HL-60/S4 (cell line): ENCODE measurements around the gene OVCA2.

Experiments used
- in situ Hi-C: fragments of 300-500 bp; cut with MboI; formaldehyde crosslinking; loops from 2 replicates; pipeline ENCODE4 v1.14.3; 2022; ENCODE audit warnings: low sequenced_read_pairs

The OVCA2 gene

DNA sequence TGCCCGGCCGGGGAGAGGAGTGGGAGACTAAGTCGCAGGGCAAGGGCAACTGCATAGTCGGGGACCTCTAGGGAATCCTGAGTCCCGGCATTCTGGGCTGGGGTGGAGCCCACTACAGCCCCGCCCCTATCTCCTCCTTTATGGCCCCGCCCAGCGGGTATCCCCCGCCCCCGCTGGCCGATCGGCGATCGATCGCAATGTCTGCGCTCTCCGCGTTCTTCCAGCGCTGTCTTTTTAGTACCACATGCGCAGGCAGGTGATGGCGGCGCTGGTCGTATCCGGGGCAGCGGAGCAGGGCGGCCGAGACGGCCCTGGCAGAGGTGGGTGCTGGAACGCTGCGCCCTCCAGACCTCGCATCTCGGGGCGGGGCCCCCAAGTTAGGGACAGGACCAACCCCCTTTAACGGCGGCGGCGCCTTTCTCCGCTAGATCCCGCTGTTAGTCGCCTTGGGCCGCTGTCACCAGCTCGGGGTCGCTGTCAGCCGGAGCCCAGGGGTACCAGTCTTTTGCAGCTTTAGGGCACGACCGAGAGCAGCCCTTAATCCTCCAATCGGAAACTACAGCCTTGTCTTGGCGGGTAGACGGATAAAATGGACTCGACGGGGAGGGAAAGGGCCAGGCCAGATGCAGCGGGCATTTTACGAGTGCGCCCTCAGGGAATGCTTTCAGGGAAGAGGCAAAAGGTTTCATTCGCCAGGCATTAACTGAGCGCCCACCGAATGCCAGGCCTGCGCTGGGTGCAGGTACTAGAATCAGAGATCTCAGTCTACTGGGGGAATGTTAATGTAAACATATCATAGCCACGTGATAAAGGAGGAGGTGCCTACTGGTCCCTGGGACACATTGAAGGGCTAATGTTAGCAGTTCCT lies 11.7 kb upstream of the OVCA2 start, which contains the start of gene DPH1:
Gene DPH1 (plus strand): TSS at position 243 of the 868 bp plus-strand sequence. CDS start 17 bp downstream, at position 260.
- in situ Hi-C loops = loop anchor here (10.0 to 25.0 kb wide), 2 partner anchors 145 to 318 kb away; partner anchors contain the start of genes TLCD2 and WDR81

DNA sequence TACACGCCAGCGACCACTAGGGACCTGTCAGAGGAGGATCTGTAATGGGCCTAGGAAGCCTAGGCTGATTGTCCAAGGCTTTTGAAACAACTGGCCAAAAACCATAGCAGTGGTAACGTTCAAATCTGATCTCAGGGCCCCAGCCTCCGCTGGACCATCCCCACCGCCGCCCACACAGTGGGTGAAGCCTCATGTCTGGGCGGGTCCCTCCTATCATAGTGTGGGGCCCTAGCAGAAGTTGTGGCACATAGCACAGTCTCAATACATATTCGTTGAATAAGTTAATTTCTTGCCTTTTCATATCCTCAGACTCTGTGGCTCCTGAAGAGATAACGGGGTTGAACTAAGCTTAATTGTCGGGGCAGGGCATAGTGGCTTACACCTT lies 11.1 kb upstream of the OVCA2 start:
- in situ Hi-C loops = loop anchor here (10.0 to 25.0 kb wide), 2 partner anchors 146 to 318 kb away; partner anchors contain the start of genes TLCD2 and WDR81

DNA sequence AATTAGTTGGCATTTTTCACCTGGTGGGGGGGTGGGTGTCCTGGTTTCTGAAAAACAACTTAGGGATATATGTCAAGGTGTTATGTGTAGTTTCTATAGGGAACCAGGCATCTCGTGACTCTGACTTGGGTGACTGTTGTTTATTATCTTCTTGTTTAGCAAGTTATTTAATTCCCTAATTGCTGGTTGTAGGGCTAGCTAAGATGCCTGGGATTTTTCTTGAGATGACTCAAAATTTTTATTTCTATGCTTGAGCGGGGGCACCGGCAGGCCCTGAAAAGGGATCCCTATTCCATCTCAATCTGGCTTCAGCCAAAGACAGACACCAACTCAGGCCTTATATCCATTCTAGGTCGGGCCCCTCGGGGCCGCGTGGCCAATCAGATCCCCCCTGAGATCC lies 8.7 kb upstream of the OVCA2 start:
- in situ Hi-C loops = loop anchor here (10.0 to 25.0 kb wide), 2 partner anchors 148 to 321 kb away; partner anchors contain the start of genes TLCD2 and WDR81

DNA sequence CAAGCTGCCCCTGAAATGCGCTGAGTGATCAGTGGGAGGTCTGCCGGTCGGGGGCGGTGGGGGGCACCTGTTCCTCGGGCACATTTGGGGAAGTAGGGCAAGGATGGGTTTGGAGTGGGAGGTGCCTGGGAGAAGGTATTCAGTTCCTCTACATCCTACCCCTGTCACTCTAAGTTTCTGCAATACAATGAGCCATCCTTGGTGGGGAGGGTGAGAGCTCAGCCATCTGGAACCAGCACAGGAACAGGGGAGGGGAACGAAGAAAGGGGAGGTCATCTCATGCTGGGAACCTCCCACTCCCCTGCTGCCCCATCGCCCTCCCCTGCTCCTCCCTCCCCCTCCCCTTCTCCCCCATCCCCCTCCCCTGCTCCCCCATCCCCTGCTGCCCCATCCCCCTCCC lies 7.7 kb upstream of the OVCA2 start:
- in situ Hi-C loops = loop anchor here (10.0 to 25.0 kb wide), 2 partner anchors 149 to 322 kb away; partner anchors contain the start of genes TLCD2 and WDR81

DNA sequence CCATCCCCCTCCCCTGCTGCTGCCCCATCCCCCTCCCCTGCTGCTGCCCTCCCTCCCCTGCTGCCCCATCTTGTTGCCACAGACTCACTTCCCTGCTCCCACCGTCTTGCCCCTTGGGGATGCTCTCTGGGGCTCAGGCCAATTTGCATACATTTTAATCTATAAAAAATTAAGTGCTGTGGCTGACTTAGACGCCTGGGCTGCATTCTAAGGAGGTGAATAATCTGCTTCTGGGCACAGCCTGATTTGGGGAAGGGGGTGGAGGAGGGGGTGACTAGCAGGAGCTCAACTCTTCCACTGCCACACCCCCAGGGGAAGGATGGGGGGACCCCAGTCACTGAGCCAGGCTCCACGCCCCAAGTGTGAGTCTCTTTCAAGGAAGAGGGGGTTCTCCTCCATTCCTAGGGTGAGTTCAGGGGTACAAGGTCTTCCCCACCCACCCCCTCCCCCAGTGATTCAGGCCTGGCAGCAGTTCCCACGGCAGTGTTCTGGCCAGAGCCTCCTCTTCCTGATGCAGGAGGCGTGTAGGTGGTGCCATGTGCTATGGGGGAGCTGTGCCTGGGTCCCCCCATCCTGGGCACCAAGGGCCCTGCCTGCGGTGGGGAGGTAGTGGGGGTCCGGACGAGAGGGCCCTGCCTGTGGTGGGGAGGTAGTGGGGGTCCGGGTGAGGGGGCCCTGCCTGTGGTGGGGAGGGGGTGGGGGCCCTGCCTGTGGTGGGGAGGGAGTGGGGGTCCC lies 6.8 kb upstream of the OVCA2 start:
- in situ Hi-C loops = loop anchor here (10.0 to 25.0 kb wide), 2 partner anchors 150 to 323 kb away; partner anchors contain the start of genes TLCD2 and WDR81

DNA sequence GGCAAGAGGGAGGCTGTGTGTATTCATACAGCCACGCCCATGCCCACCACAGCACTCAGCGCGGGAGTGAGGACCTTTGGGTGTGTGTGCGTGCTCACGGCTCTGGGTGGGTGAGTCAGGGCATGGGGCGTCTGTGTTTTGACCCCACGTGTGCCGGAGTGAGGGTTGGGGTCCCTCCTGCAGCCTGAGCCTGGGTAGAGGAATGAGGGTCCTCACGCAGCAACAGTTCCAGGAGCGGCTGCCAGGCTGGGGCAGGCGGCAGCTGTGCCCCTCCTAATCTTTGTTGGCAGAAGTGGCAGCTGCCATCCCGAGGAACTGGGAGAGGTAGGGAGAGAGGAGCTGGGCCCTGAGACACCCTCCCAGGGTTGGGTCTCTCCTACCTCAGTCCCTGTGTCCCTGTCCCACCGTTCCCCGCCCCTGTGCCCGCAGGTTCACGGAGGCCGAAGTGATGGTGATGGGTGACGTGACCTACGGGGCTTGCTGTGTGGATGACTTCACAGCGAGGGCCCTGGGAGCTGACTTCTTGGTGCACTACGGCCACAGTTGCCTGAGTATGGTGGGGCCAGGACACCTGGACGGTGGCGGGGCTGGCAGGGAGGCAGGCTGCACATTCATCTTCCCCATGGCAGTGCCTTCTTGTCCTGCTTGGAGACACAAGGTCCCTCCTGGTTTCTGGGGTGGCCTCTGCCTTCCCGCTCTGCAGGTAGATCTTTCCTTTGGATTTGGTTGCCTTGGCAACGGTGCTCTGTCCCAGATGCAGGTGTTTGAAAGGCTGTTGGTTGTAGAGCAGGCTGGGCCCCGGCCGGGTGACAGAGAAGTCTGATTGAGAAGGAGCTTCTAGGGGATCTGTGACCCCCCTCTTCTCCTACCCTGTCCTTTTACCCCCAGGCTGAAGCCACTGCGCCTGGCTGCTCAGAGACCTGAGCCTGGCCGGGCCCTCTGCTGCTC lies 6.0 kb upstream of the OVCA2 start:
- in situ Hi-C loops = loop anchor here (10.0 to 25.0 kb wide), 2 partner anchors 151 to 324 kb away; partner anchors contain the start of genes TLCD2 and WDR81

DNA sequence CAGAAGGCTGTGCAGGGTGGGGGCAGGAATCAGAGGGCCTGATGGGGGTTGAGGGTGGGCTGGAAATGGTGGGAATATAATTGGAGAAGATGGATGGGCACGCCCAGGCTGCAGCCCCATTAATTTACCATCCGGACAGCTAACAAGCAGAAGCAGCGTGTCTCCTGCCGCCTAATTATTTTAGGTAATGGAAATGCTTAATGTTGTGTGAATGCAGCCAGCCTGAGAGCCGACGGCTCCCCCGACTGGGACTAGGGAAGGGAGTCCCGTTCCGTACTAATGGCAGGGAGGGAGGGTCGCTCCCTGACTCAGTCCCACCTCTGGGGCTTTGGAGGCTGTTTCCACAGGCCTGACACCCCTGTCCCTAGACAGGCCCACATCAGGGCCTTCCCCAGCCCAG lies 4.7 kb upstream of the OVCA2 start:
- in situ Hi-C loops = loop anchor here (10.0 to 25.0 kb wide), 2 partner anchors 152 to 325 kb away; partner anchors contain the start of genes TLCD2 and WDR81

DNA sequence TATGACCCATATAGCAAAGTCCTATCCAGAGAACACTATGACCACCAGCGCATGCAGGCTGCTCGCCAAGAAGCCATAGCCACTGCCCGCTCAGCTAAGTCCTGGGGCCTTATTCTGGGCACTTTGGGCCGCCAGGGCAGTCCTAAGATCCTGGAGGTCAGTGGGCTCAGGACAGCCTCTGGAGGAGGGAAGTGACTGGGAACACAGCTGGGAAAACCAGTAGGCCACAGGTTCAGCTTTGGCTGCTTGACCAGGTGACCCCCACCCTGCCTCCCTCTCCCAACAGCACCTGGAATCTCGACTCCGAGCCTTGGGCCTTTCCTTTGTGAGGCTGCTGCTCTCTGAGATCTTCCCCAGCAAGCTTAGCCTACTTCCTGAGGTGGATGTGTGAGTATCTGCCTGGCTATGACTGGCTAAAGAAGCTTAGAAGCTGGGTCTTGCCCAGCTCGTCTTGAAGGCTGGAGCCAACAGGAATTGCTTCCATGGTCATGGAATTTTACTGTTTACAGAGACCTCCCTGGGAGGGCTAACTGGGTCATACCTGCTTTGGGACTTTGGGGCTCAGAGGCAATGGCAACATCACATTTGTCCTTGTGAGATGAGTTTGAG lies 1.5 kb upstream of the OVCA2 start:
- in situ Hi-C loops = loop anchor here (25.0 kb wide), 1 partner anchor 328 kb away; the partner anchor contains the start of genes TLCD2 and WDR81

DNA sequence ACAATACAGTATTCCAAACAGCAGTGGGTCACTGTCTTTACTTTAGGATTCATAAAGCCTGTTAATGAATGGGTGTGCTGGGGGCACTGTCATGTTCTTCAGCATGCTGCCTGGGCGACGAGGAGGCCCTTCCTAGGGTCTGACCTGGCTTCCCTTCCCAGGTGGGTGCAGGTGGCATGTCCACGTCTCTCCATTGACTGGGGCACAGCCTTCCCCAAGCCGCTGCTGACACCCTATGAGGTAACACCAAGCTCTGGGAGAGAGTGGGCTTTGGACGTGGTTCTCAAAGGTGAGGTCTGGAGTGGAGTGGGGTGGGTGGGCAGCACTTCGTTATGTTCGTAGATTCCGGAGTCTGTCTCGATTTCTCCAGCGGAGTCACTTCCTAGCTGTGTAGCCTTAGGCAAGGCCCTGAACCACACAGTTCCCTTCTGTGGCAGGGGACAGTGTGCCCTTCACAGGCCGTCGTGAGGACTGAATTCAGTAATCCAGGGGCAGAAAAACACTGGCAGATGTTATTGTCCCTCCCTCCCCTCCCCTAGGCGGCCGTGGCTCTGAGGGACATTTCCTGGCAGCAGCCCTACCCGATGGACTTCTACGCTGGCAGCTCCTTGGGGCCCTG lies 771 bp upstream of the OVCA2 start:
- in situ Hi-C loops = loop anchor here (25.0 kb wide), 1 partner anchor 329 kb away; the partner anchor contains the start of genes TLCD2 and WDR81

DNA sequence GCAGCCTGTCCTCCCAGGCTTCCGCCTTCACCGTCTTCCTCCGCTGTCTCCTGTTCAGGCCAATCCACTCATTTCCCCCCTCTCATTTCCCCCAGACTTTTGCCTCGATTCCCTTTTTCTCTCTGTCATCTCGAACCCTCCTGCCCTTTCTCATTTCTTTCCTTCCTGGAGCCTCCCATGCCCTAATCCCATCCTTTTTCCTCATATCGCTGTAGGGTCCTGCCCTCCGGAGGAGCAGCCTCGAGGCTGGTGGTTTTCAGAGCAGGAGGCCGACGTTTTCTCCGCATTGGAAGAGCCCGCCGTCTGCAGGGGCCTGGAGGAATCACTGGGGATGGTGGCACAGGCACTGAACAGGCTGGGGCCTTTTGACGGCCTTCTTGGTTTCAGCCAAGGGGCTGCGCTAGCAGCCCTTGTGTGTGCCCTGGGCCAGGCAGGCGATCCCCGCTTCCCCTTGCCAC lies 597 bp downstream of the OVCA2 start:
- in situ Hi-C loops = loop anchor here (25.0 kb wide), 1 partner anchor 330 kb away; the partner anchor contains the start of genes TLCD2 and WDR81

DNA sequence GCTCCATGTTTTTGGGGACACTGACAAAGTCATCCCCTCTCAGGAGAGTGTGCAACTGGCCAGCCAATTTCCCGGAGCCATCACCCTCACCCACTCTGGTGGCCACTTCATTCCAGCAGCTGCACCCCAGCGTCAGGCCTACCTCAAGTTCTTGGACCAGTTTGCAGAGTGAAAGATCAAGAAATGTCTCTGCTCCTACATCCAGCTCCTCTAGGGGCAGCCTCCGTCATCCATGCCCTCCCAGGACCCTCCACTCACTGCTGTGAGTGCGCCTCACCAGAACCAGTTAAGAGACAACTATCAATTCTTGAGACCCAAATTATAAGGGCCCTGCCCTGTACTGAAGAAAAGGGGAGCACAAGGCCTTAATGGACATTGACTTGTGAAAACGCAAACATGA lies 1.1 kb downstream of the OVCA2 start:
- in situ Hi-C loops = loop anchor here (25.0 kb wide), 1 partner anchor 331 kb away; the partner anchor contains the start of genes TLCD2 and WDR81

DNA sequence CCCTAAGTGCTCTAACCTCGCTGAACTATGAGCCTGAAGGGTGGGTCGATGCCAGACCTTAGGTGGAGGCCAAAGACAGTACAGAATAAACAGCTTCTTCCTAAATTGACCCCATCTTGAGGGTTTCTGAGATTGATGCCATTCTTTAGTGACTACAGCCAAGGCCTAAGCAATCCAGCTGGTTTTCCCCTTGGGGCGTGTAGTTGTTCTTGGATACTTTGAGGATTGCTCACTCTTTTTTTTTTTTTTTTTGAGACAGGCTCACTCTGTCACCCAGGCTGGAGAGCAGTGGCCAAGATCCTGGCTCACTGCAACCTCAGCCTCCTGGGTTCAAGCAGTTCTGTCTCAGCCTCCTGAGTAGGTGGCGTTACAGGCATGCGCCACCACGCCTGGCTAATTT lies 2.0 kb downstream of the OVCA2 start:
- in situ Hi-C loops = loop anchor here (25.0 kb wide), 1 partner anchor 331 kb away; the partner anchor contains the start of genes TLCD2 and WDR81

DNA sequence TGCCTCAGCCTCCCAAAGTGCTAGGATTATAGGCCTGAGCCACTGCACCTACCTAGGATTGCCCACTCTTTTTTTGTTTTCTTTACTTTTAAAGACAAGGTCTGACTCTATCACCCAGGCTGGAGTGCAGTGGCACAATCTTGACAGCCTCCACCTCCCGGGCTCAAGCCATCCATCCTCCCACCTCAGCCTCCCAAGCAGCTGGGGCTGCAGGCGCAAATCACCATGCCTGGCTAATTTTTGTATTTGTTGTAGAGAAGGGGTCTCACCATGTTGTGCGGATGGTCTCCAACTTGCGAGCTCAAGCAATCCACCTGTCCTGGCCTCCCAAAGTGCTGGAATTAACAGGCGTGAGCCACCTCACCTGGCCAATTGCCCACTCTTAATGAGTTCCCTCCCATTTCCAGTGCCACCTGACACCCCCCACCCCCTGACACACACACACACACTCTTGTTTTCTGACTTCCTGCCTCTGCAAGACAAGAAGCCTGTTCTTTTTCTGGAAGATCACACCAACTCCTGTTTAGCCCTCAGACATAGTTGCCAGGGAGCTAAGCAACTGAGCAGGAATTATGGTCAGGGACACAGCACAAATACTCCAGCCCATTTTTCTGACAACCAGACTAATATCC lies 2.6 kb downstream of the OVCA2 start:
- in situ Hi-C loops = loop anchor here (25.0 kb wide), 1 partner anchor 332 kb away; the partner anchor contains the start of genes TLCD2 and WDR81

DNA sequence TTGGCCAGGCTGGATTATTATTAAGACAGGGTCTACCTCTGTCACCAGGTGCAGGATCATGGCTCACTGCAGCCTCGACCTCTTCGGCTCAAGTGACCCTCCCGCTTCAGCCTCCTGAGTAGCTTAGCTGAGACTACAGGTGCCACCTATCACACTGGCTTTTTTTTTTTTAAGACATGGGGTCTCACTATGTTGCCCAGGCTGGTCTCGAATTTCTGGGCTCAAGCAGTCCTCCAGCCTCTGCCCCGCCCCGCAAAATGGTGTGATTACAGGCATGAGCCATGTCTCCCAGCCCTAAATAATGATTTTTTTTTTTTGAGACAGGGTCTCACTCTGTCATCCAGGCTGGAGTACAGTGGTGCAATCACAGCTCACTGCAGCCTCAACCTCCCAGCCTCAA lies 5.8 kb downstream of the OVCA2 start:
- in situ Hi-C loops = loop anchor here (25.0 kb wide), 1 partner anchor 335 kb away; the partner anchor contains the start of genes TLCD2 and WDR81

DNA sequence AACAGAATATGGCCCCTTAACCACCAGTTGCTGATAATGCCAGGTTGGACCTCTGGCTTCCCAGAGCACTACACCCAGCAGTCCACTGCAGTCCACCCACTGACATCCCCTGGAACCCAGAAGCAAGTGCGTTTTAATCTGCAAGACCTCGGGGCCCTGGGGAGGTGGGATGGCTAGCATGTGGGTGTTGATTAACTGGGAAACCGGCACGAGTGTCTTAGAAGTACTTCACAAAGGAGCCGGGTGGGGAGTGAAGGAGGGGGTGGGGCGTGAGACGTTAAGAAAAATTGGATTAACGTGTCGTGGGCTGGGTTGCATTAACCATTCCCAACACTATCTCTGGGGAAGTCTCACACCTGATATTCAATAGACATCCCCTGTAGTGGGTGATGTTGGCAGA lies 7.0 kb downstream of the OVCA2 start:
- in situ Hi-C loops = loop anchor here (25.0 kb wide), 1 partner anchor 337 kb away; the partner anchor contains the start of genes TLCD2 and WDR81

DNA sequence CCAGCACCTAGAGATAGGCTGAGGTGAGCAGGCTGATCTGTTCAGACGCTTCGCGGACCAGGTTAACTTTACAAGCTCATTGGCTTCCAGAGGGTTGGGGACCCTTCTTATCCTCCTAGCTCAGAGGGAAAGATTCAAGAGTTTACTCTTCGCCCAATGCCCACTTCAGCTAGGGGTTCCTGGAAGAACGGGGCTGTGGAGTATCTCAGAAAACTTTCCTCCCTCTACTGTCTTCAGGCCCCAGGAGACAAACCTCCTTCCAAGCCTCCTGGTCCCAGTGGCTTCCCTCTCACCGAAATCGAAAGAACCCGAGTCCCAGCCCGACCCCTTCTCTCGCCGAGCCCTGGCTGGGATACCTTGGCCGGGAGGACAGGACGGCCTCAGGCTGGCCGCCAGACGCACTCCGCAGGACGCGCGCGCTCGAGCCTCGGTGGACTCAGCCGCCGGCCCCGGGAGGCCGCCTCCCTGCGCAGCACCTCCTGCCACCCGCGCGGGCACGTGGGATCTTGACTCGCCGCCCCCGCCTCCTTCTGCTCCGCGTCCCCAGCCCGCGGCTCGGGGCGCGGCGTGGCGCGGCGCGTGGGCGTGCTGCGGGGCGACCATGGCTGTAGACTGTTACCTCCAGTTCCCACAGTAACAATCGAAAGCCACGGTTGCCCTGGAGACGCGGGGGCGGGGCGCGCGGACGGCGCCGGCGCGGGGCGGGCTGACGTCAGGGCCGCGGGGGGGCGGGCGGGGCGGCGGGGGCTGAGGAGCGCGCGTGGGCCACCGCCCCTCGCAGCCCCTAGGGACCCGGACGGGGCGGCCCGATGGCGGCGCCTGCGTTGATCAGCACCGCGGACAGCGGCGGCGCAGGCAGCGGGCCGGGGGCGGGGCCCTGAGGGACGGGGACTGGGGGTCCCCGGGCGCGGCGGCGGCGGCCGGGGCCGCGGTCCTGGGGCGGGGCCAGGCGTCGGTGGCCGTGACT lies 7.8 kb downstream of the OVCA2 start:
- in situ Hi-C loops = loop anchor here (25.0 kb wide), 1 partner anchor 337 kb away; the partner anchor contains the start of genes TLCD2 and WDR81
